HG02884 (cell line): ENCODE measurements around the gene C16orf86.
A peak's percentile ranks its signal among the peaks of the same experiment; 100 is the strongest.

Experiments
- ATAC-seq: cut with Tn5 transposase; IDR thresholded peaks from one replicate; pipeline ENCODE4 v1.9.1; 2021; ENCODE audit warnings: mild to moderate bottlenecking, moderate library complexity; ENCODE audit not compliant: unreplicated experiment

C16orf86 gene

DNA sequence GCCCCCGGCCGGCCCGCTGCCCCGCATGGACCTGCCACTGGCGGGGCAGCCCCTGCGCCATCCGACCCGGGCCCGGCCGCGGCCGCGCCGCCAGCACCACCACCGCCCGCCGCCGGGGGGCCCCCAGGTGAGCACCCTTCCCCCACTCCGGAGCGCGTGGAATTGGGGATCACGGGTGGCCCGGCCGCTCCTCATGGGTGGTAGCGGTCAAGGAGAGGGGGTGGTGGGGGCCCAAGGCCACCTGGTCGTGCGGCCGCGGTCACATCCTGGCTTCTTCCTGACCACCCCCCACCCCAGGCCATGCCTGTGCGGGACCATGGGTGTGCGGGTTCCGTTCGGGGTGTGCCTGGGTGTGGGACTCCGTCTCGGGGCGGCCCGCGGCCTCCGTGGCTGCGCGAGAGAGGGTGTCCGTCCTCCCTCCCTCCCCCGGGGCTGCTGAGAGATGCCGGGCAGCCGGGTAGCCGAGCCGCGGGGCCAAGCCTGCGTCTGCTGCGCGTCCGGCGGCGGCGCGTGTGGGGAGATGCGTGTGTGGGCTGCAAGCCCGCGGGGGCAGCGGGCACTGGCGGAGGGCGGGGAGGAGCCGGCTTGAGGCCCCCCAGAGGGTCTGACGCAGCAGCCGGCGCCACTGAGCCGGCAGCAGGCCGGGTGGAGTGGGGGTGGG is 13.4 kb upstream of the C16orf86 start:
- no peak for ATAC-seq

DNA sequence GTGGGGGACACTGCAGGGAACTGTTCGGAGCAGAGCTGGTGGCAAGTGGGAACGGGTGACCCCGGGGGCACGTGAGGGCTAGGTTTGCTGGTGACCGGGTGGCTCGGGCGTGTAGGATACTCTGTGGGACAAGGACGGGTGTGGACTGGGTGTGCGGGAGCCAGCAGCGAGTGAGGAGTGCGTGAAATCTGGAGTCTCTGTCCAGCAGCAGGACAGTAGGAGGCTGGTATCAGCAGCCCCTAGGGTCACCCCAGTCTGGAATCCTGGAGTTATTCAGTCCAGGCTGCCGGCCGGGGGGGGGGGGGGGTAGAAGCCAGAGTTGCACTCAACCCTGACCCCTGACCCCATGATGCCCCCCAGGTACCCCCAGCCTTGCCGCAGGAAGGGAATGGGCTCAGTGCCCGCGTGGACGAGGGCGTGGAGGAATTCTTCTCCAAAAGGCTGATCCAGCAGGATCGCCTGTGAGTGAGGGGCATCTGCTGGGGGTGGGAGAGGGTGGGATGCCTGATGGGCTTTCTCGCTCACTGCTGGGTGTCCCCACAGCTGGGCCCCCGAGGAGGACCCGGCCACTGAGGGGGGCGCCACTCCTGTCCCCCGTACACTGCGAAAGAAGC is 12.7 kb upstream of the C16orf86 start:
- no peak for ATAC-seq

DNA sequence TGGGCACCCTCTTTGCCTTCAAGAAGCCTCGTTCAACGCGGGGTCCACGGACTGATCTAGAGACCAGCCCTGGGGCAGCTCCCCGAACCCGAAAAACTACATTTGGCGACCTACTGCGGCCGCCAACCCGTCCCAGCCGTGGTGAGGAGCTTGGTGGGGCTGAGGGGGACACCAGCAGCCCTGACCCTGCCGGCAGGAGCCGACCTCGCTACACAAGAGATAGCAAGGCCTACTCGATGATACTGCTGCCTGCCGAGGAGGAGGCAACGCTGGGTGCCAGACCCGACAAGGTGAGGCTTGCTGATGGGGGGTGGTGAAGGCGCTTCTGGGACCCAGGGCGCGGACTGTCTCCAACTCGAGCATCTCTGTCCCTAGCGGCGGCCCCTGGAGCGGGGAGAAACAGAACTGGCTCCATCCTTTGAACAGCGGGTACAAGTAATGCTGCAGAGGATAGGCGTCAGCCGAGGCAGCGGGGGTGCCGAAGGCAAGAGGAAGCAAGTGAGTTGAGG is 12.2 kb upstream of the C16orf86 start:
- no peak for ATAC-seq

DNA sequence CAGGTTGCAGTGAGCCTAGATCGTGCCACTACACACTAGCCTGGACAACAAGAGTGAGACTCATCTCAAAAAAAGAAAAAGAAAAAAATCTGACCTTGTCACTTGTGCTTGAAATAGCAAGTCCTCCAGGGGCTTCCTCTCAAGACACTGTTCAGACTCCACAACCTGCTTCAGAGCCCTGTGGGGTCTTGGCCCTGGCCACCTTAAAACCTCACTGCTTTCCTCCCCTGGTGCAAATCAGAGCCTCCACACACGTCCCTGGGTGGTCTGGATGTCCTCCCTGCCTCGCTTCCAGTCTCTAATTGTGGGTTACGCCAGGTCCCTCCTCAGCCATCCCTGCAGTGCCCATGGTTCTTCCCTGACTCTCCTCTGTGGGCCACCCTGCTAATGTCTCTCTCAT is 11.3 kb upstream of the C16orf86 start:
- no peak for ATAC-seq

DNA sequence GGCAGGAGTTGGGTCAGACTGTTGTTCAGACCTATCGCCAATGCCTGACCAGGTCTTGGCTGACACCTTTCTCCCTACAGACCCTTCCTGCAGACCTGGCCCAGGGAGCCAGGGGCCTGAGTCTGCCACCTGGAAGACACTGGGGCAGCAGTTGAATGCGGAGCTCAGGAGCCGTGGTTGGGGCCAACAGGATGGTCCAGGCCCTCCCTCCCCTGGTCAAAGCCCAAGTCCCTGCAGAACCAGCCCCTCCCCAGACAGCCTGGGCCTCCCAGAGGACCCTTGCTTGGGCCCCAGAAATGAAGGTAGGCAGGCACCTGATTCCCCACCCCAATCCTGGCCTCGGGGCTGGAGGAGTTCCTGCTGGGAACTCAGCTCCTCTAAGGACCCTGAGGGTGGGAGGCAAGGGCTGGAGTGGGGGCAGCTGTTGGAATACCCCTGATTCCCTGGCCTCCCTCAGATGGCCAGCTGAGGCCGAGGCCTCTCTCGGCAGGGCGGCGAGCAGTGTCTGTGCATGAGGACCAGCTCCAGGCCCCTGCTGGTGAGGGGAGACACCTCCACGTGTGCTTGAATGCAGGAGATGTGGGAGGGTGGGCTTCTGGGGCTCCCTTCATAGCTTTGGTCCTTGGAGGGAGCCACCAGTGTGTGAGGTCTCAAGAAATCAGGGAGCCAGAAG is 10.1 kb upstream of the C16orf86 start:
- no peak for ATAC-seq

DNA sequence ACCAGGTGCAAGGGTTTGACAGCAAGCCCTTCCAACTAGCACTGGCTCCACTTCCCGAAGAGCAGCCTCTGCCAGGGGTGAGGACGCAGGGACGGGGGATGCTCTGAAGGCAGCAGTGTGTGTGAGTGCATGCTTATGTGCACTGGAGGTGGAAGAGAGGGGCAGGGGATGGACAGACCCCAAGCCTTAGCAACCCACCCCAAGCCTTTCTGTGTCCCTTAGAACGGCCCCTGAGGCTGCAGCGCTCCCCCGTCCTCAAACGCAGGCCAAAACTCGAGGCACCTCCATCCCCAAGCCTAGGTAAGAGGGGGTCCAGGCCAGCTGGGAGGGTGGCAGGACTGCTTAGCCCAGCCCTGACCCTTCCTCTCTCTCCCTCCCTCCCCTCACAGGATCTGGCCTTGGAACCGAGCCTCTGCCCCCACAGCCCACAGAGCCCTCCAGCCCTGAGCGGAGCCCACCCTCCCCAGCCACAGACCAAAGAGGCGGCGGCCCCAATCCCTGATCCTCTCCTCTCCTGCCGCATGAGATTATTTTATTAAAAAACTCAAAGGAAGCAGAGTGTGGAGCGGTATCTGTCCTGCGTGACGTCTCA is 9.5 kb upstream of the C16orf86 start:
- no peak for ATAC-seq

- ATAC-seq = no peak
Observed at GRCh38 chr16:67657751-67658518, 8.7 kb upstream of the C16orf86 start.

DNA sequence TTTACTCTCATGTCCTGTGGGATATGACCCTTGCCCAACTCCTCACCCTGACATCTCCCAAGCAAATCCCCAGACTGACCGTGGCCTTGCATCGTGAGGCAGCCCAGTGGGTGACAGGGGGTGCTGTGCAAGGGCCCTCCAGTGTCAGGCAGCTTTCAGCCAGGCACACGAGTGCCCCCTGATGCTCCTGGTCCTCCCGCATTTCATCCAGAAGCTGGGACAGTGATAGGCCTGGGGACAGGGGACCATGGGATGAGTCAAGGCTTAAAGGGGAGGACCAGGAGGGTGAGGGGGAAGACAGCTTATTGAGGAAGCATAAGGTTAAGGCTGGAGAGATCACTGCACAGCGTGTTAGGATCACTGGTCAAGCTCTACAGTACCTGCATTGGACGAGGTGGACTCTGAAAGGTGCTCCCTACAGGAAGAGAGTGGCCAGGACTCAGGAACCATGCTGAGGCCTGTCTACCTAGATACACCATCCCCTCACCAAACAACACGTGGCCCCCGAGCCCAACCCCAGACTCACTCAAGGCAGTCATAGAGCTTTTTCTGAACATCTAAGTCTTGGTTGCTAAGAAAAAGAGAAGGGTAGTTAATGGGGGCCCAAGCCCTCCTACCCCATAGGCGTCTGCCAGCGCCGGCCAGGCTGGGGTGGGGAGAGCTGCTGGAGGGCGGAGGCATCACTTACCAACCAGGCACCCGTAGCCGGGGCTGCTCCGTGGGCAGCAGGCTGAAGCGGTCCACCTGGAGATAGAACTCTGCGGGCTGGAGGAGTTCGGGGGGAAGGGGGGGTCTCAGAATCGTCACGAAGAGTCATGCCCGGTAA is 7.6 kb upstream of the C16orf86 start:
- no peak for ATAC-seq

DNA sequence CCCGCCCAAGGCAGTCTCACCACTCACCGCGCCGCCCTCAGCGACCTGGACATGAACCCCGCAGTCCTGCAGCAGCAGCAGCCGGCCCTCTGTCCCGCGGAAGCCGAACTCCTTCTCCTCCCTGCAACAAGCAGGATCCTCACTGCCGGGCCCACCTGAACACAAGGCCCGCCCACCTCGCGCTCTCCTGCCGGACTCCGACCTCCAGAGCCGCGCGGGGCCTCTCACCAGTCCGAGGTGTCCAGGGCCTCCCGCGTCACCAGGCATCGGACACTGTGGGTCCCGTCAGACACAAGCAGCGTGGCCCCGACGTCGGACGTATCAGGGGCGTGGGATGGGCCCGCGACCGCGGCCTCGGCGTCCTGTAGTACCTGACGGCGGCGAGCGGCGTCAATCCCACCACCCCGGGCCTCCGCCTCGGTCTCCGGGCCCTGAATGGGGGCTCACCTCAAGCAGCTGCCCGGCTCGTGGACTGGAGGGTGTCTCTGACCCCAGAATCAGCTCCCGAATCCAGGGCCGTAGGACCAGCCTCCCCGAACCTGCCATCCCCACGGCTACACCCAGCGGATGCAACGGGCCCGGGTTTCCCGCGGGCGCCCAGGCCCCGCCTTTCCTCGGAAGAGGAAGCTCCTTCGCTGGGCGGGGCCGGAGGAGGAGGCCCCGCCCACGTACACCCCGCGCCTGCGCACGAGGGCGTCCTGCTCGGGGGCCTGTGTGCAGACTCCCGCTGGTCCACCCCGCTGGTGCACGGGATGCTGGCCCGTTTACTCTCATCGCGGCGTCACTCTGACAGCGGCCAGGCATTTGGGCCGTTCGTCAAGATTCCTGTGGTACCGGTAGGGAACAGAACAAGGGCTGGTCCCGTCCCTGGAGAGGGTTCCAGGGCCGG is 6.7 kb upstream of the C16orf86 start, which contains the start of gene ACD:
ACD (minus strand) TSS at position 586 of the 889 bp plus-strand sequence; CDS start at position 546, 40 bp downstream.
- ATAC-seq = peak; percentile 46

GRCh38 chr16:67660564-67661028 is 6.0 kb upstream of the C16orf86 start, which contains the start of gene PARD6A:
PARD6A (plus strand) TSS chr16:67660960; CDS start chr16:67661039, 79 bp downstream.
- peak; percentile 75 for ATAC-seq

- ATAC-seq = no peak
Observed at GRCh38 chr16:67661101-67661761, 5.4 kb upstream of the C16orf86 start.

GRCh38 chr16:67661886-67662652 is 4.5 kb upstream of the C16orf86 start:
- ATAC-seq = no peak

GRCh38 chr16:67662653-67663010 is 4.0 kb upstream of the C16orf86 start:
- no peak for ATAC-seq

GRCh38 chr16:67663151-67663876 is 3.3 kb upstream of the C16orf86 start:
- no peak for ATAC-seq

- ATAC-seq = no peak
Observed at GRCh38 chr16:67663877-67664222, 2.8 kb upstream of the C16orf86 start.

- no peak for ATAC-seq
Observed at GRCh38 chr16:67664258-67664657, 2.4 kb upstream of the C16orf86 start.

DNA sequence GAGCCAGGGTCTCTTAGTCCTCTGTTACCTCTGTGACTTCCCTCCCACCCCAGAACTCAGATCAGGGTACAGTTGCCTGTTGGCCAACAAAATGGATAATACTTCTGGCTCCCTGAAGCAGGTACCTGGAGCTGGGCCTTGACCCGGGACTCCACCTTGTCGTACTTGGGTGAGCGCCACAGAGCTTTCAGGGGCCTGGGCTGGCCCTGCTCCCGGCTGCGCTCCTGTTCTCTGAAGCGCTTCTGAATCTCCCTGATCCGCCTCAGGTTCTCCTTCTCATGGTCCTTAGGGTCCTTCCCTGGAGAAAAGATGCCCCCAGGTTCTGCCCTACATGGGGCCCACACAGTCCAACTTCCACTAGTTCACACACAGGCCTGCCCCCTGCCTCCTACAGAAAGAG is 1.7 kb upstream of the C16orf86 start:
- ATAC-seq = no peak
